Lung (tissue), 13 donors: ENCODE results near the gene SLAIN1. TPM values are rescaled to one million over a fixed set of nuclear protein-coding genes. Genes with fewer than 3 reads are reported as not detected.

ENCODE experiments used
- ATAC-seq: fragments of 200-7000 bp; cut with Tn5 transposase; one replicate; pipeline ENCODE4 v1.9.1; 2020; ENCODE audit warnings: moderate number of reproducible peaks; ENCODE audit not compliant: insufficient read depth, low FRiP score
- DNase-seq, 3 donors: peaks; one replicate each; pipeline ENCODE4 v3.0.0-alpha.2; 2013 to 2017
- H3K27ac ChIP-seq, 2 donors: one replicate each; pipeline ENCODE4 v1.5.1; 2013; ENCODE audit warnings: mild to moderate bottlenecking in 2 of 2, moderate library complexity in 2 of 2, control low read depth in 1 of 2, inconsistent platforms in 1 of 2, low read depth in 1 of 2, low read length in 1 of 2
- H3K27me3 ChIP-seq, 3 donors: one replicate each; pipeline ENCODE4 v1.5.1; 2013; ENCODE audit warnings: low read length in 2 of 3; ENCODE audit not compliant: control insufficient read depth in 3 of 3, insufficient read depth in 3 of 3
- H3K36me3 ChIP-seq, 4 donors: one replicate each; pipeline ENCODE4 v1.5.1; 2013; ENCODE audit warnings: low read length in 4 of 4, mild to moderate bottlenecking in 1 of 4, moderate library complexity in 1 of 4; ENCODE audit not compliant: control insufficient read depth in 4 of 4, insufficient read depth in 4 of 4
- H3K4me1 ChIP-seq, 5 donors: one replicate each; pipeline ENCODE4 v1.5.1; 2013; ENCODE audit warnings: low read length in 5 of 5, mild to moderate bottlenecking in 2 of 5, moderate library complexity in 1 of 5; ENCODE audit not compliant: control insufficient read depth in 5 of 5, insufficient read depth in 5 of 5
- H3K4me3 ChIP-seq: one replicate; pipeline ENCODE4 v1.5.1; 2013; ENCODE audit warnings: mild to moderate bottlenecking, control low read depth, moderate library complexity
- H3K9ac ChIP-seq, 2 donors: one replicate each; pipeline ENCODE4 v1.5.1; 2013; ENCODE audit warnings: low read length in 2 of 2, control low read depth in 1 of 2; ENCODE audit not compliant: insufficient read depth in 1 of 2
- H3K9me3 ChIP-seq, 4 donors: one replicate each; pipeline ENCODE4 v1.5.1; 2013; ENCODE audit warnings: low read length in 3 of 4, mild to moderate bottlenecking in 1 of 4, moderate library complexity in 1 of 4; ENCODE audit not compliant: control insufficient read depth in 4 of 4, insufficient read depth in 3 of 4
- CTCF ChIP-seq: IDR thresholded peaks from 2 replicates; pipeline ENCODE4 v1.5.1; 2012; ENCODE audit warnings: mild to moderate bottlenecking; ENCODE audit errors: control extremely low read depth, extremely low read depth
- WGBS, 2 donors: extraction: QIAGEN DNeasy Blood & Tissue Kit; methylation state at CpG; one replicate each; pipeline ENCODE4 v1.1.7; 2013; 5-methylcytosine and 5-hydroxymethylcytosine counted together
- polyA plus RNA-seq, 2 donors: library from polyadenylated mRNA; stranded (reverse); fragments of 200-250 nt; gene quantifications; one replicate each; pipeline ENCODE4 v1.2.1, GENCODE V29; 2013
- small RNA-seq: library from RNA; depleted of rRNA; stranded (forward); fragments of <200 nt; gene quantifications from one replicate; pipeline ENCODE3, GENCODE V24; 2014; ENCODE audit warnings: low replicate concordance
- total RNA-seq, 2 donors: library from RNA; depleted of rRNA in 1 of 2; stranded (reverse); fragments of >200 nt in 1 of 2; gene quantifications; one replicate each; pipeline ENCODE4 v1.2.1, GENCODE V29; 2014 to 2021
- donor health status: control.
- donor health status: control.
- donor health status: Bipolar disorder and iron deficiency.
- donor health status: healthy.
- donor health status: DM: yes; HTN: yes; CAD: no.

The SLAIN1 gene
- total and polyA plus RNA-seq, 4 donors = 7.6 to 44.7 (median 12.4) TPM

- no peak overlapping the region for H3K9ac ChIP-seq
- no peaks in the 10 kb centered on the region for H3K9me3 ChIP-seq
- no peaks in the 10 kb centered on the region for H3K27me3 ChIP-seq
- peaks cover 0 to 11% (median 7%) of the 10 kb centered on the region in 5 donors for H3K4me1 ChIP-seq
- WGBS, 2 donors = 66 to 69% methylated on average over 2 of the region's 2 CpGs
- ATAC-seq (no peak), DNase-seq (no peak)
- H3K36me3 ChIP-seq = no peaks in the 10 kb centered on the region
- no peak overlapping the region for H3K4me3 ChIP-seq
- TF ChIP-seq CTCF = no peak
- no peak overlapping the region for H3K27ac ChIP-seq
Measured at GRCh38 chr13:77811381-77811780, 113.9 kb downstream of the SLAIN1 start.

- ATAC-seq = no peak
- peaks cover 0 to 11% (median 7%) of the 10 kb centered on the region in 5 donors for H3K4me1 ChIP-seq
- no peak for TF ChIP-seq CTCF
- H3K27ac ChIP-seq = no peak overlapping the region
- no peaks in the 10 kb centered on the region for H3K36me3 ChIP-seq
- H3K27me3 ChIP-seq = no peaks in the 10 kb centered on the region
- no peak overlapping the region for H3K4me3 ChIP-seq
- no peak overlapping the region for H3K9ac ChIP-seq
- no peaks in the 10 kb centered on the region for H3K9me3 ChIP-seq
- DNase-seq = no peak
Measured at GRCh38 chr13:77811981-77812380, 114.5 kb downstream of the SLAIN1 start.

Small RNA genes within 50 kb of the gene (small RNA-seq; reads per million reads assigned to genes)
- gene MIR3665 (not detected), gene SPTLC1P5 (not detected)

Other genes with a start within 250 kb of the SLAIN1 start
- gene SCEL, start 162.0 kb upstream of the SLAIN1 start, total RNA-seq = 10 to 100 TPM in 1 of 2 donors, 1 to 10 TPM in 1; 6.0 to 30.9 TPM
- 10 to 100 TPM; 18.6 to 62.1 TPM for gene SCEL, start 162.0 kb upstream of the SLAIN1 start, polyA plus RNA-seq
- 100 to 1,000 TPM in 1 of 2 donors, 10 to 100 TPM in 1; 63.0 to 155 TPM for gene EDNRB, start 221.1 kb downstream of the SLAIN1 start, total RNA-seq
- 10 to 100 TPM; 23.2 to 43.8 TPM for gene EDNRB, start 221.1 kb downstream of the SLAIN1 start, polyA plus RNA-seq